Duodenal mucosa (tissue), 2 donors: Measurements from ENCODE around the gene ACP2.

Source experiments
- H3K27ac ChIP-seq: one replicate; pipeline ENCODE4 v1.7.0; 2013; ENCODE audit warnings: low read depth, low read length
- H3K27me3 ChIP-seq, 2 donors: one replicate each; pipeline ENCODE4 v1.7.0; 2013; ENCODE audit warnings: low read length in 2 of 2, control low read depth in 1 of 2; ENCODE audit not compliant: insufficient read depth in 2 of 2, control insufficient read depth in 1 of 2
- H3K36me3 ChIP-seq, 2 donors: one replicate each; pipeline ENCODE4 v1.7.0; 2013; ENCODE audit warnings: low read length in 2 of 2, control low read depth in 1 of 2; ENCODE audit not compliant: insufficient read depth in 2 of 2, control insufficient read depth in 1 of 2
- H3K4me1 ChIP-seq, 2 donors: one replicate each; pipeline ENCODE4 v1.7.0; 2013; ENCODE audit warnings: low read length in 2 of 2, control low read depth in 1 of 2; ENCODE audit not compliant: insufficient read depth in 2 of 2, control insufficient read depth in 1 of 2
- H3K4me3 ChIP-seq, 2 donors: one replicate each; pipeline ENCODE4 v1.7.0; 2013; ENCODE audit warnings: low read length in 2 of 2, low read depth in 1 of 2
- H3K9ac ChIP-seq, 2 donors: one replicate each; pipeline ENCODE4 v1.7.0; 2013; ENCODE audit warnings: low read length in 2 of 2, low read depth in 1 of 2
- H3K9me3 ChIP-seq, 2 donors: one replicate each; pipeline ENCODE4 v1.7.0; 2013; ENCODE audit warnings: low read length in 2 of 2, control low read depth in 1 of 2; ENCODE audit not compliant: control insufficient read depth in 1 of 2

Gene ACP2

GRCh38 chr11:47233051-47233450, 15.6 kb downstream of the ACP2 start:
- H3K27ac ChIP-seq = no peak overlapping the region
- H3K4me1 ChIP-seq = peaks cover 12 to 17% of the 10 kb centered on the region in 2 donors
- no peak overlapping the region for H3K9ac ChIP-seq
- H3K27me3 ChIP-seq = no peaks in the 10 kb centered on the region
- H3K36me3 ChIP-seq = peaks cover 4 to 9% of the 10 kb centered on the region in 2 donors
- H3K9me3 ChIP-seq = no peaks in the 10 kb centered on the region
- no peak overlapping the region for H3K4me3 ChIP-seq

GRCh38 chr11:47229161-47229560, 19.5 kb downstream of the ACP2 start:
- H3K27me3 ChIP-seq = no peaks in the 10 kb centered on the region
- no peak overlapping the region for H3K27ac ChIP-seq
- peaks cover 6 to 10% of the 10 kb centered on the region in 2 donors for H3K4me1 ChIP-seq
- no peak overlapping the region for H3K9ac ChIP-seq
- no peak overlapping the region for H3K4me3 ChIP-seq
- no peaks in the 10 kb centered on the region for H3K9me3 ChIP-seq
- H3K36me3 ChIP-seq = peaks cover 0 to 14% of the 10 kb centered on the region in 2 donors

DNA sequence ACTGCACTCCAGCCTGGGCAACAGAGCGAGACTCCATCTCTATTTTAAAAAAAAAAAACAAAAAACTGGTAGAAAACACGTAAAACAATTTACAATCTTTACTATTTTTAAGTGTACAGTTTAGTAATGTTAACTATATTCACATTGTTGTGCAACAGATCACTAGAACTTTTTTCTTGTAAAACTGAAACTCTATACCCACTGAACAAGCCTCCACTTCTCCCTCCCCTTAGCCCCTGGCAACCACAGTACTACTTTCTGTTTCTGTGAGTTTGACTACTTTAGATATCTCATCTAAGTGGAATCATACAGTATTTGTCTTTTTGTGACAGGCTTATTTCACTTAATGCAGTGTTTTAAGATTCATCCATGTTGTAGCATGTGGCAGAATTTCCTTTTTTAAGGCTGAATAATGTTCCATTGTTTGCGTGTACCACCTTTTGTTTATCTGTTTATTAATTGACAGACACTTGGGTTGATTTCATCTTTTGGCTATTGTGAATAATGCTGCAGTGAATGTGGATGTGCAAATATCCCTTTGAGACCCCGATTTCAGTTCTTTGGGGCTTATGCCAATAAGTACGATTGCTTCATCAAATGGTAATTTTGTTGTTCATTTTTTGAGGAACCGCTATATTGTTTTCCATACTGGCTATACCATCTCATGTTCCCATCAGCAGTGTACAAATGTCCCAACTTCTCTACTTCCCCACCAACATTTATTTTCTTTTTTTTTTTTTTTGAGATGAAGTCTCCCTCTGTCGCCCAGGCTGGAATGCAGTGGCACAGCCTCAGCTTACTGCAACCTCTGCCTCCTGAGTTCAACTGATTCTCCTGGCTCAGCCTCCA, 22.8 kb downstream of the ACP2 start:
- Histone ChIP-seq H3K9ac (no peak overlapping the region), H3K4me3 (no peak overlapping the region), H3K9me3 (no peaks in the 10 kb centered on the region), H3K27me3 (no peaks in the 10 kb centered on the region), H3K27ac (no peak overlapping the region), H3K36me3 (peaks cover 4 to 19% of the 10 kb centered on the region in 2 donors), H3K4me1 (peaks cover 0 to 4% of the 10 kb centered on the region in 2 donors)

- H3K27me3 ChIP-seq = no peaks in the 10 kb centered on the region
- H3K9ac ChIP-seq = no peak overlapping the region
- peaks cover 13 to 22% of the 10 kb centered on the region in 2 donors for H3K36me3 ChIP-seq
- H3K9me3 ChIP-seq = no peaks in the 10 kb centered on the region
- no peak overlapping the region for H3K27ac ChIP-seq
- H3K4me1 ChIP-seq = peaks cover 0 to 4% of the 10 kb centered on the region in 2 donors
- no peak overlapping the region for H3K4me3 ChIP-seq
Observed at GRCh38 chr11:47222696-47223095, 25.9 kb downstream of the ACP2 start.

DNA sequence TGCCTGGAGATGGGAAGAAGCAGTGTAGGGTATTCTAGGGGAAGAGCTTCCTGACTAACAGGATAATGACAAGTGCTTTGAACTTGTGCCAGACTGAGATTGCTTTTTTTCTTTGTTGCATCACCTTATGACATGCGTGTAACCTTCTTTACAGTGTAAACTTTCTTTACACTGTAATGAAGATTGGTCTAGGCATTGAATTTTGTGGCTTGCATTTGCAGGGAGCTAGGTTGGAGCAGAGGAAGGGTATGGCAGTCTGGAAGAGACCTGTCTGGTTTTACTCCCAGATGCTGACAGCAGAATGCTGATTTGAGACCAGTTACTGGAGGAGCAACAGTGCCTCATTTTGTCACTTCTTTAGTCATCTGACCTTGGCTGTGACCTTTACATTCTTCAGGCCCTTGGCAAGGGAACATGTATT, 28.2 kb downstream of the ACP2 start:
- Histone ChIP-seq H3K36me3 (peaks cover 11 to 13% of the 10 kb centered on the region in 2 donors), H3K9me3 (no peaks in the 10 kb centered on the region), H3K27ac (no peak overlapping the region), H3K9ac (no peak overlapping the region), H3K4me1 (peaks cover 14 to 16% of the 10 kb centered on the region in 2 donors), H3K27me3 (no peaks in the 10 kb centered on the region), H3K4me3 (no peak overlapping the region)

GRCh38 chr11:47216121-47216798, 32.4 kb downstream of the ACP2 start:
- Histone ChIP-seq H3K27ac (peak overlapping the region; percentile 1), H3K27me3 (no peaks in the 10 kb centered on the region), H3K9ac (peak overlapping the region; percentile 87 to 90), H3K4me3 (peak overlapping the region; percentile 85 to 90), H3K9me3 (no peaks in the 10 kb centered on the region), H3K4me1 (peaks cover 17 to 19% of the 10 kb centered on the region in 2 donors), H3K36me3 (peaks cover 6 to 9% of the 10 kb centered on the region in 2 donors)

DNA sequence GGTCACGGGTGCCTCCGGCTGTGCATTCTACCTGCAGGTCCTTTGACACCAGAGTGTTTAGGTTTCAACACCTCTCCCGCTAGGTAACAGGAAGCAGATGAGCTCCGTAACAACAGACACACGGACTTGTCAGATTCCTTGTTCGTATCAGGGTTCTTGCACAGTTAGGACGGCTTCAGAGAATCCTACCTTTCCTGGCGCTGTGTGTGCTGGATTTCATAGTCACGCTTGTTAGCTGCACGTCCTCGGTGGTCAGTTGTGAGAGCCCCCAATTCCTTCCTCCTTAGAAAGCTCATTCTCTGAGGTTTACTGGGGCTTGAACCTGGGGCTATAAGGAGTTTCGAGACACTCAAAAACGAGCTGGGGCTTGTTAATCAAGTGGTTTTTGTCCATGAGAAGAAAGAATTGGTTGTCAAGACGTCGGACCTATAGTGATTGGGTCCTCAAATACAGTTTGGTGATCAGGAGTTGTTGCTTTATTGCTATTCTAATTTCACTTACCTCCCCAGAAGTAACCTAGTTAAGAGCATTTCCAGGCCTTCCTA, 33.2 kb downstream of the ACP2 start:
- no peaks in the 10 kb centered on the region for H3K9me3 ChIP-seq
- H3K4me1 ChIP-seq = peaks cover 17 to 19% of the 10 kb centered on the region in 2 donors
- peak overlapping the region; percentile 87 for H3K27ac ChIP-seq

GRCh38 chr11:47213950-47214565, 34.6 kb downstream of the ACP2 start:
- Histone ChIP-seq H3K4me3 (peak overlapping the region; percentile 85 to 90), H3K27ac (peak overlapping the region; percentile 90), H3K9me3 (no peaks in the 10 kb centered on the region), H3K9ac (peak overlapping the region; percentile 69 to 76), H3K4me1 (peaks cover 17 to 19% of the 10 kb centered on the region in 2 donors), H3K27me3 (no peaks in the 10 kb centered on the region), H3K36me3 (peaks cover 0 to 4% of the 10 kb centered on the region in 2 donors)

More for the DNA sequence above, 33.2 kb downstream of the ACP2 start:
- H3K27me3 ChIP-seq = no peaks in the 10 kb centered on the region
- H3K36me3 ChIP-seq = peaks cover 4 to 7% of the 10 kb centered on the region in 2 donors
- peak overlapping the region; percentile 85 to 90 for H3K4me3 ChIP-seq
- peak overlapping the region; percentile 87 to 90 for H3K9ac ChIP-seq

DNA sequence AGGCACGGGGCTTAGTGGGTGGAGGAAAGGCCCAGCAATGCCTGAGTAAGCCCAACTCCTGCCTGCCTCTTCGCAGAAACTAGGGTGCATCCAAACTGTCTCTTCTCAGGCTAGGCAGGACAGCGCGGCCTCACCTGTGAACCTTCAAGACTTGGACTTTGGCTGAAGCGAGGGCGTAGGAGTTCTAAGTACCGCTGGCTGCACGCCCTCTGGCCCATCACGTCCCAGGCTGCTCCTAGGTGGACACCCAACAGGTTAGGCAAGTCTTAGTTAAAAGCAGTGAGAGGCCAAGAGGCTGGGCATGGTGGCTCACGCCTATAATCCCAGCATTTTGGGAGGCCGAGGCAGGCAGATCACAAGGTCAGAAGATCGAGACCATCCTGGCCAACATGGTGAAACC, 35.7 kb downstream of the ACP2 start:
- H3K27ac ChIP-seq = no peak overlapping the region
- H3K4me1 ChIP-seq = peaks cover 17 to 19% of the 10 kb centered on the region in 2 donors
- H3K27me3 ChIP-seq = no peaks in the 10 kb centered on the region
- no peak overlapping the region for H3K9ac ChIP-seq
- H3K9me3 ChIP-seq = no peaks in the 10 kb centered on the region
- no peak overlapping the region for H3K4me3 ChIP-seq
- H3K36me3 ChIP-seq = peaks cover 0 to under 1% of the 10 kb centered on the region in 2 donors
